Kidney epithelial cell (primary cell): ENCODE measurements around the gene PAK6. TPM values are rescaled to one million over a fixed set of nuclear protein-coding genes. Genes with fewer than 3 reads are reported as not detected.

ENCODE experiments used
- DNase-seq: peaks from one replicate; pipeline ENCODE4 v3.0.0-alpha.2; 2010; ENCODE audit warnings: low read depth
- H3K27me3 ChIP-seq: 2 replicates; pipeline ENCODE4 v1.6.0; 2011; ENCODE audit warnings: low read length; ENCODE audit not compliant: control insufficient read depth, insufficient read depth
- H3K36me3 ChIP-seq: 2 replicates; pipeline ENCODE4 v1.5.1; 2011; ENCODE audit warnings: low read length; ENCODE audit not compliant: control insufficient read depth, insufficient read depth
- H3K4me3 ChIP-seq: 2 replicates; pipeline ENCODE4 v1.5.1; 2011; ENCODE audit warnings: low read depth, mild to moderate bottlenecking, control low read depth, low read length
- CTCF ChIP-seq: IDR thresholded peaks from 2 replicates; pipeline ENCODE4 v1.5.1; 2011; ENCODE audit warnings: mild to moderate bottlenecking, moderate library complexity, low read length, control low read depth, inconsistent platforms; ENCODE audit not compliant: insufficient read depth, poor library complexity, severe bottlenecking
- total RNA-seq: library from RNA; depleted of rRNA; stranded (reverse); fragments of >200 nt; gene quantifications from 2 replicates; pipeline ENCODE4 v1.2.3, GENCODE V29; 2015

The PAK6 gene
- total RNA-seq, 1 donor from 2014 or later: 15.3 TPM

GRCh38 chr15:40290545-40290917, 51.7 kb downstream of the PAK6 start:
- Histone ChIP-seq H3K36me3 (no peaks in the 10 kb centered on the region), H3K4me3 (no peak overlapping the region), H3K27me3 (peaks cover 50% of the 10 kb centered on the region)
- no peak for DNase-seq
- TF ChIP-seq CTCF: no peak

- no peak for TF ChIP-seq CTCF
- no peak for DNase-seq
- Histone ChIP-seq H3K36me3 (no peaks in the 10 kb centered on the region), H3K4me3 (peak overlapping the region; percentile 18), H3K27me3 (peaks cover 55% of the 10 kb centered on the region)
Measured at GRCh38 chr15:40290918-40291574, 52.2 kb downstream of the PAK6 start.

DNA sequence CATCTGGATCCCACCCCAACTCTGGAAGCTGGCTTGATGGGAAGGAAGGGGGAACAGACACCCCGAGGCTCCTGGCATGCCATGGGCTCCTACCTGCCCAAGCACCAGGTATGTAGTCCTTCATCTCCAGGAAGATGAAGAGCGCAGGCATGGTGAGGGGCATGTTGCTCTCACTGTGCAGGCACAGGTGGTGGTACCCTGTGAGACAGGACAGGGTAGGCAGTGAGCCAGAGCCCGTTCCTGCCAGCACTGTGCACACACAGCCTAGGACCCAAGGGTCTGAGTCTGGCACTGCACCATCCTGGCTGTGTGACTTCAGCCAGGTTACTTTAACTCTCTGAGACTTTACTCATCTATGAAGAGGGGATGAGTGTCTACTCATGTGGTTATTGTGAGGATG, 53.4 kb downstream of the PAK6 start:
- Histone ChIP-seq H3K27me3 (peaks cover 61% of the 10 kb centered on the region), H3K36me3 (no peaks in the 10 kb centered on the region), H3K4me3 (no peak overlapping the region)
- no peak for TF ChIP-seq CTCF
- DNase-seq: no peak

- H3K4me3 ChIP-seq: no peak overlapping the region
- no peak for TF ChIP-seq CTCF
- peaks cover 61% of the 10 kb centered on the region for H3K27me3 ChIP-seq
- H3K36me3 ChIP-seq: no peaks in the 10 kb centered on the region
- no peak for DNase-seq
Measured at GRCh38 chr15:40293006-40293405, 54.1 kb downstream of the PAK6 start.

DNA sequence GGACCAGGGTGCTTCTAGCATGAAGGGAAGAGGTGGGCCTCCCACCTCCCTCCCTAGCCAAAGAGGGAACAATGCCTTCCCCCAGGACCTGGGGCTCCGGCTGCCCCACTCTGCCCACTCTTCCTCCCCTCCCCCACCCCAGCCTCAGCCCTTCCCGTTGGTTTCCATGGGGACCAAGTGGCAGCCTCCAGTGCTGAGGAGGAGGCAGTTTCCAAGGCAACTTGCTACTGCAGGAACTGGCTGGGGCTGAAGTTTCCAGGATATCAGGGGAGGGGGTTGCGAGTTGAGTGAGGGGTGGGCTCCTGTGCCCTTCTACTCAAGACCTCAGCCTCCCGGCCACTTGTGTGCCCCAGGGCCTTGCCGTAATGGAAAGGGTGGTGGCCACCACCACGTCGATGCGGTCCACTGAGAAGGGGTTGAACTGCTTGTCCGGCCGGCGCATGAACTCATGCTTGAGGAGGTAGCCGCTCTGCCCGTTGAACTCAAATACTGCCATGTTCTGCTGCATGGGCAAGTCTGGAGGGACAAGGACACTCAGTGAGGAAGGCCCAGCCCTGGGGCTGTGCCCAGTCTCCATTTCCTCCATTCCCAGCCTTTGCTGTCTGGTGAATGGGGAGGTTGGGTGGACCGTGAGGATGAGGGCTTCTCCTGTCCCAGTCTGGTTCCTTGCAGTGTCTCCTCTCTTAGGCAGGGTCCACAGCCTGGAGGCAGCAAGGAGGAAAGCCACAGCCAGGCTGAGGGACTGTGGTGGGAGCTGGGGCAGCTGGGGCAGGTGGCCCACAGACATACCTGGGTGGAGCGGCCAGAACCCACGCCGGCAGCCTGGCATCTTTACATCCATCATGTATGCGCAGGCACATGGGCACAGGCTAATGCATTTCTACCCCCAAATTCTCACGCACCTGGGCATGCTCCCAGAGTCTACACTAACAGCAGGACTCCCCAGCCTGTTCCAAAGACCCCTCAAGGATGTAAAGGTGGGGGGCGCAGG, 55.3 kb downstream of the PAK6 start:
- no peak overlapping the region for H3K4me3 ChIP-seq
- H3K27me3 ChIP-seq: peaks cover 63% of the 10 kb centered on the region
- no peak for DNase-seq

More for the DNA sequence above, 55.3 kb downstream of the PAK6 start:
- no peak for TF ChIP-seq CTCF
- H3K36me3 ChIP-seq: no peaks in the 10 kb centered on the region
